Adrenal gland (tissue), 12 donors: ENCODE results near the gene CEACAM19. TPM values are rescaled to one million over a fixed set of nuclear protein-coding genes. Genes with fewer than 3 reads are reported as not detected.

ENCODE experiments used
- DNase-seq, 7 donors: peaks; one replicate each; pipeline ENCODE4 v3.0.0-alpha.2; 2019 to 2020
- H3K27ac ChIP-seq, 5 donors: fragments of 200-600 bp; sonication (generic) in 4 of 5; 1 replicate in 3 of 5; 2 replicates in 2 of 5; pipeline versions ENCODE4 v1.5.1 to v1.8.0; 2016 to 2020; ENCODE audit warnings: mild to moderate bottlenecking in 1 of 5
- H3K27me3 ChIP-seq: fragments of 200-600 bp; 2 replicates; pipeline ENCODE4 v1.8.0; 2021
- H3K36me3 ChIP-seq, 2 donors: fragments of 200-600 bp; replicated peaks in 1 of 2; 1 replicate in 1 of 2; 2 replicates in 1 of 2; pipeline versions ENCODE4 v1.5.1 to v1.8.0; 2018 to 2022
- H3K4me1 ChIP-seq, 2 donors: fragments of 200-600 bp; replicated peaks in 1 of 2; 1 replicate in 1 of 2; 2 replicates in 1 of 2; pipeline versions ENCODE4 v1.5.1 to v1.8.0; 2018 to 2021
- H3K4me3 ChIP-seq, 4 donors: fragments of 200-600 bp; sonication (generic) in 3 of 4; one replicate each; pipeline ENCODE4 v1.5.1; 2016 to 2018
- H3K9me3 ChIP-seq, 3 donors: fragments of 200-600 bp; sonication (generic) in 1 of 3; replicated peaks in 1 of 3; 1 replicate in 2 of 3; 2 replicates in 1 of 3; pipeline versions ENCODE4 v1.5.1 to v1.8.0; 2016 to 2021
- CTCF ChIP-seq, 6 experiments: fragments of 450-650 bp in 4 of 6; fragments of 200-600 bp in 2 of 6; sonication (generic) in 1 of 6; IDR thresholded peaks; 1 replicate in 5 of 6; 2 replicates in 1 of 6; pipeline versions ENCODE4 v1.5.1 to v1.8.0; 2016 to 2021; ENCODE audit warnings: antibody characterized with exemption in 6 of 6, mild to moderate bottlenecking in 2 of 6, moderate library complexity in 1 of 6
- POLR2A ChIP-seq, 2 donors: fragments of 450-650 bp; IDR thresholded peaks; one replicate each; pipeline ENCODE4 v1.6.1; 2017; ENCODE audit warnings: antibody characterized with exemption in 2 of 2, mild to moderate bottlenecking in 2 of 2, moderate library complexity in 1 of 2
- WGBS, 4 donors: extraction: QIAGEN DNeasy Blood & Tissue Kit in 2 of 4; methylation state at CpG; one replicate each; pipeline versions ENCODE4 v1.1.5 to v1.1.7; 2013 to 2017; 5-methylcytosine and 5-hydroxymethylcytosine counted together
- intact Hi-C, 2 donors: fragments of 100-400 bp; cut with DNase I; formaldehyde crosslinking; loops; one replicate each; pipeline versions ENCODE4 v1.14.1 to v1.15.0; 2022 to 2023
- polyA plus RNA-seq, 3 donors: library from polyadenylated mRNA; stranded (reverse); fragments of 200-250 nt in 2 of 3; fragments of 350-450 nt in 1 of 3; fragmentation: Illumina TruSeq in 1 of 3; extraction: RNeasy Lipid Tissue Mini Kit (QIAGEN cat#74804) in 1 of 3; gene quantifications; one replicate each; pipeline ENCODE4 v1.2.3, GENCODE V29; 2013 to 2014
- total RNA-seq, 9 donors: library from RNA; depleted of rRNA in 4 of 9; stranded (reverse); fragments of >200 nt in 4 of 9; fragments of 120-200 nt in 1 of 9; fragmentation: NEBNext Ultra II Directional in 1 of 9; extraction: Animal tissue kit (Norgen Biotek cat#: 25700) in 1 of 9; gene quantifications; one replicate each; pipeline versions ENCODE4 v1.1.0 to v1.2.4, GENCODE V29; 2013 to 2023
- donor health status: healthy with polysubstance abuse.
- donor health status: Bipolar disorder and iron deficiency.
- donor health status: DM: yes; HTN: yes; CAD: no.
- donor health status: DM: no; HTN: no; CAD: no.
- donor health status: DM: no; HTN: no; CAD: no.
- donor health status: DM: yes; HTN: yes; CAD: no.

CEACAM19 gene
- total and polyA plus RNA-seq, 12 donors: 1.6 to 38.2 (median 3.4) TPM

- Histone ChIP-seq H3K4me1 (peaks cover 27 to 37% of the 10 kb centered on the region in 2 donors), H3K27ac (peak overlapping the region; percentile 55 to 95 (median 92)), H3K4me3 (peak overlapping the region; percentile 53 to 89 (median 80)), H3K27me3 (no peaks in the 10 kb centered on the region), H3K9me3 (no peaks in the 10 kb centered on the region), H3K36me3 (peaks cover 0 to 4% of the 10 kb centered on the region in 2 donors)
- no peak for TF ChIP-seq CTCF (IDR thresholded peaks at IDR 0.05)
- TF ChIP-seq POLR2A (IDR thresholded peaks at IDR 0.05): no peak
- peak in 6 of 7 donors; percentile 48 to 70 (median 56) for DNase-seq
- WGBS, 4 donors: 1 to 5% (median 4%) methylated on average over 12 to 13 of the region's 13 CpGs
- intact Hi-C loops: loop anchor here in 1 of 2 donors (5.0 kb wide), 1 partner anchor 72 kb away; no protein-coding TSS in a partner anchor
Observed at GRCh38 chr19:44644402-44645016, 26.8 kb upstream of the CEACAM19 start.

- H3K36me3 ChIP-seq: peaks cover 0 to 14% of the 10 kb centered on the region in 2 donors
- no peak for DNase-seq
- H3K4me3 ChIP-seq: no peak overlapping the region
- no peak for TF ChIP-seq POLR2A (IDR thresholded peaks at IDR 0.05)
- no peak overlapping the region for H3K27ac ChIP-seq
- WGBS, 4 donors: 59 to 86% (median 72%) methylated on average over 8 of the region's 8 CpGs
- no peaks in the 10 kb centered on the region for H3K27me3 ChIP-seq
- H3K9me3 ChIP-seq: no peaks in the 10 kb centered on the region
- H3K4me1 ChIP-seq: peaks cover 27 to 37% of the 10 kb centered on the region in 2 donors
- intact Hi-C loops: no loop called here
Observed at GRCh38 chr19:44645407-44646048, 25.8 kb upstream of the CEACAM19 start.

GRCh38 chr19:44646049-44646416 lies 25.2 kb upstream of the CEACAM19 start:
- no peak for TF ChIP-seq POLR2A (IDR thresholded peaks at IDR 0.05)
- TF ChIP-seq CTCF (IDR thresholded peaks at IDR 0.05): no peak
- DNase-seq: no peak
- H3K36me3 ChIP-seq: peaks cover 0 to 20% of the 10 kb centered on the region in 2 donors
- no peaks in the 10 kb centered on the region for H3K9me3 ChIP-seq
- H3K27me3 ChIP-seq: no peaks in the 10 kb centered on the region
- H3K4me3 ChIP-seq: no peak overlapping the region
- 85 to 95% (median 90%) methylated on average over 3 of the region's 3 CpGs for WGBS, 4 donors
- intact Hi-C loops: no loop called here
- peak overlapping the region in 1 of 5 donors; percentile 20 for H3K27ac ChIP-seq
- H3K4me1 ChIP-seq: peaks cover 27 to 37% of the 10 kb centered on the region in 2 donors

GRCh38 chr19:44647144-44647543 lies 24.1 kb upstream of the CEACAM19 start:
- H3K27me3 ChIP-seq: no peaks in the 10 kb centered on the region
- no peak for DNase-seq
- peaks cover 27 to 37% of the 10 kb centered on the region in 2 donors for H3K4me1 ChIP-seq
- H3K27ac ChIP-seq: peak overlapping the region in 4 of 5 donors; percentile 19 to 84 (median 66)
- intact Hi-C loops: no loop called here
- H3K36me3 ChIP-seq: peaks cover 0 to 31% of the 10 kb centered on the region in 2 donors
- no peaks in the 10 kb centered on the region for H3K9me3 ChIP-seq
- TF ChIP-seq CTCF (IDR thresholded peaks at IDR 0.05): no peak
- TF ChIP-seq POLR2A (IDR thresholded peaks at IDR 0.05): no peak
- no peak overlapping the region for H3K4me3 ChIP-seq
- 72 to 77% (median 76%) methylated on average over 20 to 31 of the region's 31 CpGs for WGBS, 4 donors
